GM12873 (cell line): ENCODE data around the gene ZAP70.

ENCODE experiments used
- CTCF ChIP-seq: IDR thresholded peaks from 2 replicates; pipeline ENCODE4 v1.5.1; 2012; ENCODE audit warnings: low read depth, mild to moderate bottlenecking, moderate library complexity, low read length, control low read depth; ENCODE audit not compliant: insufficient read depth; ENCODE audit errors: missing control alignments

Gene ZAP70

GRCh38 chr2:97728091-97728731, 14.8 kb downstream of the ZAP70 start:
- no peak for TF ChIP-seq CTCF

GRCh38 chr2:97730245-97730644, 16.9 kb downstream of the ZAP70 start:
- no peak for TF ChIP-seq CTCF

- TF ChIP-seq CTCF: no peak
Observed at GRCh38 chr2:97731274-97732020, 18.1 kb downstream of the ZAP70 start.

- TF ChIP-seq CTCF: no peak
Observed at GRCh38 chr2:97732436-97733340, 19.3 kb downstream of the ZAP70 start.

- no peak for TF ChIP-seq CTCF
Observed at GRCh38 chr2:97733341-97734035, 20.1 kb downstream of the ZAP70 start.

- no peak for TF ChIP-seq CTCF
Observed at GRCh38 chr2:97734061-97735051, 21.0 kb downstream of the ZAP70 start.
